ENCODE measurements around the gene PYCR2.
"Not testable (repeated sequence)": the region's sequence is repeated elsewhere in the genome, so short reads cannot be mapped to it uniquely, and the experiment has no call there.

Gene PYCR2

GRCh38 chr1:225941942-225942222, 17.8 kb upstream of the PYCR2 start:
- no peak for DNase-seq

DNA sequence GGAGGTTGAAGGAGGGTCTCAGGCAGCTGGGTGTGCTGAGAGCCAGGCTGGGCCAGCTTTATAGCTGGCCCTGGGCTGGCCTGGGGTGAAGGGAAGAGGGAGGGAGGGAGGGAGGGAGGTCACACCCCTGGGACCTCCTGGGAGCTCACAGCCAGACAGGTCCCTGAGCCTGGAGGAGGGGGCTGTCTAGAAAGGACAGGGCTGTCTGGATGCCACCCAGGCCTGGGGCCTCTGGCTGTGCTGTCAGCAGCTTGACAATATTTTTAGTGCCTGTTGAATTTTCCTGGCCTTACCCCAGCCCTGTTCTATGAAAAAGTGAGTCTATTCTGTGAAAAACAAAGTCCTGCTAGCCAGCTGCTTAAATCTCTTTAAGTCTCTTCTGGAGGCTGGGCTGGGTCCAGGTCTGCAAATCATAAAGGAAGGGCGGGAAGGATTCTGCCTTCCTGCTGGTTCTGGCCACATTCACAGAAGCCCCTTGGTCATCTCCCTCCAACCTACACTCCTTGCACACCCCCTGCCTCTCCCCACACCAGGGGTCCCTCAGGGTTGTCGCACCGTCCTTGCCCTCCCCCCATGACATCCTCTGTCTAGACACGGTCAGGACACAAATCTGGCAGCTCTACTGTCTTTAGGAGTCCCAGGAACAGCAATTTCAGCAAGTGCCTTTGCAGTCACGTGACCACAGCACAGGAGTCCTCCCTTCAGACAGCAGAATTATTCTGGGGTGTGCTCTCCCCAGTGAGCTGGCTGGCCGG, 17.3 kb upstream of the PYCR2 start, which contains the start of gene LEFTY2:
LEFTY2 (minus strand) TSS at position 34 of the 755 bp plus-strand sequence. CDS start 80 bp downstream, outside the sequence.
- no peak for DNase-seq

DNA sequence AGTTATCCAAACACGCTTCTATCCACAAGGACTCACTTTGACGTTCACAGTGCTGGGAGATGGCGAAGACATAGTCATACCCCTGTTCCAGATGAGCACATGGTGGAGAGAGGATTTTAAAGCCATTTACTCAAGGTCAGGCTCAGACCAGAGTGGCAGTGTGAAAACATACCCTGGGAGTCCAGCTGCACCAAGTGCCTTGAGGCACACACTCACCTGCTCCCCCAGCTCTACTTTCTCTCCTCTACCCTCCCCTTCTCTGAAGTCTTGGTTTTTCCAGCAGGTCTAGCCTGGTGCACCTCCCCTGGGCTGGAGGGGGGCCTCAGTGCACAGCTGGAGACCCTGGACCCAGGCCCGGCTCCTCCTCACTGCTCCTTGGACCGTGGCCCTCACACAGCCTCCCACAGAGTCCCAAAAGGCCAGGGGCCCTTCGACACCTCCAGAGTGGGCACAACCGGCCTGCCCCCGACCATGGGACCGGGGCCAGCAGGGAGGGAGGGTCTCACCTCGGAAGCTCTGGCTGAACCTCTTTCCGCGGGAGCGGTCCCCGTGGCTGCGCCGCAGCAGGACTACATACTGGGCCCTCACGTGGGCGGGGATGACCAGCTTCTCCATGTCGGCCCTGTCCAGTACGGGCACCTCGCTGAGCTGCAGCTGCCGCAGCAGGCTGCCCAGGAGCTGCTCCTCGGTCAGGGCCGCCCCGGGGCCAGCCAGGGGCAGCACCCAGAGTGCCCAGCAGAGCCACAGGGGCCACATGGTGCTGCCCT, 16.5 kb upstream of the PYCR2 start:
- DNase-seq, result no peak

DNA sequence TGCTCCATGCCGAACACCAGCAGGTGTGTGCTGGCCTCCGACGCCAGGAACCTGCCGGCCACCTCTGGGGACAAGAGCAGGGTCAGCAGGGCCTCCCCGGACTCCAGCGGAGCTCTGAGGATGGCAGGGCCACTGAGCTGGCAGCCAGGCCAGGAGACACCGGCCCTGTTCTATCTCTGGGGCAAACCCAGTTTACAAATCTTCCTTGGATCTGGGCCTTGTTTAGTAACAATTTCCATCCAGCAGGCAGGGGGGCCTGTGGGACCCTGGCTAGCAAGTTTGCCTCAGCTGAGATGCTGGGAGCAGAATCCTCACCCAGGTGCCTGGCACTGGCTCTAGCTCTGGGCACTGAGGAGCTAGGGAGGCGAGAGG, 15.9 kb upstream of the PYCR2 start:
- DNase-seq, result not testable (repeated sequence)

DNA sequence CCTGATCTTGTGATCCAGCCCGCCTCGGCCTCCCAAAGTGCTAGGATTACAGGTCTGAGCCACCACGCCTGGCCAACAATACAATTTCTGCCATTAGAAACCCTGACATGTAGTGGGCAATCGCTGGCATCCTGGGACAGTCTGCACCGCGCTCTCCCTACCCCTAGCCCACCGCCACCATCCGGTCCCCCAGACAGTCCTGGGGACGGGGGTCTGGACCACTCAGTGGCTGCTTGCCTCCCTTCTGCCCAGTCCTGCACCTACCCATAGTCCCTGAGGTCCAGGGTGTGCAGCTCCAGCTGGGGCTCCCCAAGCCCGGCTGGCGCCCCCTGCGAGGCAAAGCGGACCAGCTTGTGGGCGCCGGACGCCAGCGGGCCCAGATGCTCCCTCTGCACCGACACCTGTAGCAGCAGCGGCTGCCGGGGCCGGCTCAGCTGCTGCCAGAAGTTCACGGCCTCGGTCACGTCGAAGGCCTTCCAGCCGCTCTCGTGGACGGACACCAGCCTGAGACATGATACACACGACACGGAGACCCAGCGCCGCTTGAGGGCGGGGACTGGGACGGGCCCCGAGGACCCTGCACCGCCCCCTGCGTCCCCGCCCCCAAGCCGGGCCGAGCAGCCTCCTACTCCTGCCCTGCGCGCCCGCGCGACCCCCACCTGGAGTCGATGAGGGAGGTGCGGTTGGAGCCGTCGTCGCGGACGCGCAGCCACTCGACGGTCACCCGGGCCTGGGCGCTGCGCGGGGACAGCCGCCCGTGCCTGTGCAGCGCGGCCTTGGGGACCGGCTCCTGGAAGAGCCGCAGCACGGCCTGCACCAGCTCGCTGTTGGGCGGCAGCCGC, 15.3 kb upstream of the PYCR2 start:
- not testable (repeated sequence) for DNase-seq

DNA sequence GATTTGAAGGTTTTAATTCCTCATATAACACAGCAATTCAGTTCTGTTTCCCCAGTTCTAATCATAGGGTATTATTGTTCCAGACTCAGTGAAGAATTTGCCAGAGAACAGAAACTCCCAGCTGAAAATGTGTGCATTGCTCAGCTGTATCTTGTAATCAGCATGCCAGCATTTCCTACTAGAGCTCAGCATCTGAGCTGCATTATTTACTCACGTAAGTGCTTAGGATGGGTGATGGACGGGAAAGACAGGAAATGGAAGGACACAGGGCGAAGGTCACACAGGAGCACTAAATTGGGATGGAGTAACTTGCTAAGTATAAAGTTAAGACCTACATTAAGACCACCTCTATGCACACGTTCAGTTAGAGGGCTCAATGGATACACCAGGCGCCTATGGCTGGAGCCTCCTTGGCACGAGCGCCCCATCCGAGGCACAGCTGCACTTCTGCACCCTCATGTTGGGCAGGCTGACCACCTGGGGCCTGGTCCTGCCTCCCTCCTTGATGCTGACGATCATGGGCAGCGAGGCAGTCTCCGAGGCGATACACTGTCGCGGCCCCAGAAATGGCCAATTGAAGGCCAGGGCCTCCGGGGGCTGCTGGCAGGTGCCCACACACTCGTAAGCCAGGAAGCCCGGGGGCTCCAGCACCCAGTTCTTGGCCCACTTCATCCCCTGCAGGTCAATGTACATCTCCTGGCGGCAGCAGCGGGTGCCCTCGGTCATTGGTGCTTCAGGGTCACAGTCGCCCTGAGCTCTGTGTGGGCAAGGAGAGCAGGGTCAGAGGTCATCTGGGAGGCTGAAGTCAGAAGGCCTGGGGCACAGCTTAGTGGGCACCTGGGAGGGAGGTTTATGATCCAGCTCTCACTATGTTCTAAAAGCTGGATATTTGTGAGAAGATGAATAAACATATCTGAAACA, 13.3 kb upstream of the PYCR2 start:
- no peak for DNase-seq

GRCh38 chr1:225936523-225936922, 12.5 kb upstream of the PYCR2 start:
- no peak for DNase-seq

DNA sequence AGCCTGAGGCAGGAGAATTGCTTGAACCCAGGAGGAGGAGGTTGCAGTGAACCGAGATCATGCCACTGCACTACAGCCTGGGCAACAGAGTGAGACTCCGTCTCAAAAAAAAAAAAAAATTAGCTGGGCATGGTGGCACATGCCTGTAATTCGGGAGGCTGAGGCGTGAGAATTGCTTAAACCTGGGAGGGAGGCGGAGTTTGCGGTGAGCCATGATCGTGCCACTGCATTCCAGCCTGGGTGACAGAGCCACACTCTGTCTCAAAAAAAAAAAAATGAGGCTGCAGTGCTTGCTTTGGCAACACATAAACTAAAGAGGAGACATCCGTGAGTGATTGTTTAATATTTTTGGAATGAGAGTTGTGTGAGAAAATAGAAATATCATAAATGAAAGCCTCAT, 12.0 kb upstream of the PYCR2 start:
- not testable (repeated sequence) for DNase-seq

GRCh38 chr1:225934711-225935110, 10.7 kb upstream of the PYCR2 start:
- no peak for DNase-seq

DNA sequence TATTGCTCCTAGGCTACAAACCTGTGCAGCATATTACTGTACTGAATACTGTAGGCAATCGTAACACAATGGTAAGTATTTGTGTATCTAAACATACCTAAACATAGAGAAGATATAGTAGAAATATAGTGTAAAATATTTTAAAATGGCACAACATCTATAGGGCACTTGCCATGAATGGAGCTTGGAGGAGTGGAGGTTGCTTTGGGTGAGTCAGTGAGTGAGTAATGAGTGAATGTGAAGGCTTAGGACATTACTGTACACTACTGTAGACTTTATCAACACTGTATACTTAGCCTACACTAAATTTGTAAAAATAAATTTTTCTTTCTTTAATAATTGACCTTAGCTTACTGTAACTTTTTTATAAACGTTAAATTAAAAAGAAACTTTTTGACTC, 9.0 kb upstream of the PYCR2 start:
- no peak for DNase-seq

GRCh38 chr1:225931270-225932136, 7.5 kb upstream of the PYCR2 start:
- no peak for DNase-seq

- DNase-seq, result no peak
Measured at GRCh38 chr1:225930566-225930965, 6.5 kb upstream of the PYCR2 start.

DNA sequence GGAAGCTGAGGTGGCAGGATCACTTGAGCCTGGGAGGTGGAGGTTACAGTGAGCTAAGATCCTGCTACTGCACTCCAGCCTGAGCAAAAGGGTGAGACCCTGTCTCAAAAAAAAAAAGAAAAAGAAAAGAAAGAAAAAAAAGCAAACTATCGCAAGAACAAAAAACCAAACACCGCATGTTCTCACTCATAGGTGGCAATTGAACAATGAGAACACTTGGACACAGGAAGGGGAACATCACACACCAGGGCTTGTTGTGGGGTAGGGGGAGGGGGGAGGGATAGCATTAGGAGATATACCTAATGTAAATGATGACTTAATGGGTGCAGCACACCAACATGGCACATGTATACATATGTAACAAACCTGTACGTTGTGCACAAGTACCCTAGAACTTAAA, 5.4 kb upstream of the PYCR2 start:
- DNase-seq, result not testable (repeated sequence)

DNA sequence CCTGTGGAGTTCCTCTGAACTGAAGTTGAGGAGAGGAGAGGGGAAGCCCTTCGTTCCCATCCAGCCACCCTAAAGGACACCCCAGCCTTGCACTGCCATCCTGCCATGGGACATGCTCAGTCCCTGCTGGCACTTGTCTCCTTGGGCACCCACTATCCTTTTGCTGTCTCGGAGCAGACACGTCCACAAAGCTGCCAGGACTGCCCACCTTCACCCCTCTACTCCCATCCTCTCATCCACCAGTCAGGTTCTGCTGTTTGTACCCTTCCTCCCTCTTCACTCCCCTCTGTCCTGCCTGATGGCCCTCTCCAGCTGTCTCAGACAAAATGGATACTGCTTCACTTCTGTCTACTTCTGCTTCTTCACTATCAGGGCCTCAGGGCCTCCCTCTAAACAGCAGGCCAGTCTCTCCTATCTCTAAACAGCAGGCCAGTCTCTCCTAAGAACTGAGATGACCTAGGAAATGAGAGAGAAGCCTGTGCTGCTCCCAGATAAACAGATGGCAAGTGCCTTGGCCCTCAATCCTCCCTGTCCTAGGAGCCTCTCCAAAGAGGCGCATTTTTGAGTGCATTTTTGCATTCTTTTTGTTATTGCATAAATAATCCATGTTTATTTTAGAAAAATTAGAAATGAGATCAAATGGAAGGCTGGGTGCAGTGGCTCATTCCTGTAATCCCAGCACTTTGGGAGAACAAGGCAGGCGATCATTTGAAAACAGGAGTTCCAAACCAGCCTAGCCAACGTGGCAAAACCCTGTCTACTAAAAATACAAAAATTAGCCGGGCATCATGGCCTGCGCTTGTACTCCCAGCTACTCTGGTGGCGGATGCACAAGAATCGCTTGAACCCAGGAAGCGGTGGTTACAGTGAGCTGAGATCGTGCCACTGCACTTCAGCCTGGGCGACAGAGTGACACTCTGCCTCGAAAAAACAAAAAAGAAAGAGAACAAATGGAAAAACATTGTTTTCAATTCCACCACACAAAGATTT, 4.4 kb upstream of the PYCR2 start:
- no peak for DNase-seq

DNA sequence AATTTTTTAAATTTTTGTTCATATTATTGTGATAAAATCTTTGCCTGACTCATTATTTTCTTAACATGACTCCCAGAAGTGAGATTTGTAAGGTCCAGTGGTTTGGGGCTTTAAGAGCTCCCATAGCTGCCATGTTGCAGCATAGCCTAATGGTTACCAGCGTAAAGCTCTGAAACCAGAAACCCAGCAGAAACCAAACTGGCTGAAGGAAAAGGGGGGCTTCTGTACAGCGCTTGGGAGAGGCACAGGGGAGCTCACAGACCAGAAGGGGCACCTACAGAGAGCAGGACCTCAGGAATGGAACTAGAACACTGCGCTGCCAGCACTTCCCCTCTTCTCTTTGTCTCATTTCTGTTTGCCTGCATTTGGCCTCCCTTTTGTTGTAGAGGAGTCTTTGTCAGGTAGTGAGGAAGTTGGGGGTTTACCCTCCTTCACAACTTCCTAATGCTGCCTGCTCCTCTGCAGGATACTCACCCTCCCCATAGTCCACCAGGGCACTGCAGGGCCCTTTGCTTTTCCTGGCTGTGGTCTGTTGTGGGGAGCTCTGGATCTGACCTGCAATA, 2.6 kb upstream of the PYCR2 start:
- DNase-seq, result no peak

- no peak for DNase-seq
Measured at GRCh38 chr1:225923381-225923691, 714 bp downstream of the PYCR2 start.

- DNase-seq, result no peak
Measured at GRCh38 chr1:225921734-225922709, 2.0 kb downstream of the PYCR2 start.

DNA sequence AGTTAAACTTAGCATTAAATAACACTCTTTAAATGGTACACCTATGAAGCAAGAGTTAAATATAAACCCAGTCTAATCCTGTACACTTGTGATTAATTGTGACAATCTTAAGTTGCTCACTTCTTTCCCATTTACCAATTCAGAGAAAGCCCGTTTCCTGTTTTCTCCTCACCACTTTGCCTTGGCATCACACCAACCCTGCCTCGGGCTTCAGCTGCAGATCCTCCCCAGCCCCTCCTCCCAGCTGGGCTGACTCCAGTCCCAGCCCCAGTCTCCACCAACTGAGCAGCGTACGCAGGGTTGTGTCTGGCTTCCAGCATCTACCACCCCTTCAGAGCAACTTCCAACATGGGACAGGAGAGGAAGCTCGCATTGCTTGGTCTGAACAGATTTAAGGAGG, 4.1 kb downstream of the PYCR2 start:
- no peak for DNase-seq

- no peak for DNase-seq
Measured at GRCh38 chr1:225918280-225918679, 5.8 kb downstream of the PYCR2 start.

All from cerebellar nuclear complex (tissue), 1 donor.